BJ (cell line): Measurements from ENCODE around the gene LOXL3. TPM values are rescaled to one million over a fixed set of nuclear protein-coding genes. Genes with fewer than 3 reads are reported as not detected.

Experiments used
- CTCF ChIA-PET: fragments of 350-600 bp; formaldehyde crosslinking; extraction: SDS; loops from one replicate; lab custom pipeline; 2021; ENCODE audit warnings: antibody characterized with exemption, inconsistent platforms; lab: Yijun Ruan, JAX
- POLR2A ChIA-PET: fragments of 300-600 bp; sonication (Branson Sonifier 250); formaldehyde crosslinking; extraction: SDS; loops from one replicate; lab custom pipeline; 2021; ENCODE audit warnings: antibody characterized with exemption; lab: Charles Lee
- DNase-seq: peaks from one replicate; pipeline ENCODE4 v3.0.0-alpha.2; 2011; ENCODE audit warnings: low read depth
- H3K27me3 ChIP-seq: 2 replicates; pipeline ENCODE4 v1.6.0; 2011; ENCODE audit warnings: low read length; ENCODE audit not compliant: control insufficient read depth, insufficient read depth
- H3K36me3 ChIP-seq: 2 replicates; pipeline ENCODE4 v1.5.1; 2011; ENCODE audit warnings: low read length; ENCODE audit not compliant: control insufficient read depth, insufficient read depth
- H3K4me3 ChIP-seq: 2 replicates; pipeline ENCODE4 v1.5.1; 2011; ENCODE audit warnings: low read depth, mild to moderate bottlenecking, control low read depth, low read length
- polyA plus RNA-seq: library from polyadenylated mRNA; depleted of rRNA; stranded (reverse); fragments of >200 nt; gene quantifications from 2 replicates; pipeline ENCODE4 v1.2.3, GENCODE V29; 2011
- TF ChIP-seq, protein P1 (sequence below): IDR thresholded peaks from 2 replicates; pipeline ENCODE4 v1.5.1; 2011; ENCODE audit warnings: low read depth, mild to moderate bottlenecking, control low read depth, inconsistent platforms, low read length, moderate library complexity; ENCODE audit not compliant: insufficient read depth

Gene LOXL3
- polyA plus RNA-seq, 1 experiment = 130 TPM

DNA sequence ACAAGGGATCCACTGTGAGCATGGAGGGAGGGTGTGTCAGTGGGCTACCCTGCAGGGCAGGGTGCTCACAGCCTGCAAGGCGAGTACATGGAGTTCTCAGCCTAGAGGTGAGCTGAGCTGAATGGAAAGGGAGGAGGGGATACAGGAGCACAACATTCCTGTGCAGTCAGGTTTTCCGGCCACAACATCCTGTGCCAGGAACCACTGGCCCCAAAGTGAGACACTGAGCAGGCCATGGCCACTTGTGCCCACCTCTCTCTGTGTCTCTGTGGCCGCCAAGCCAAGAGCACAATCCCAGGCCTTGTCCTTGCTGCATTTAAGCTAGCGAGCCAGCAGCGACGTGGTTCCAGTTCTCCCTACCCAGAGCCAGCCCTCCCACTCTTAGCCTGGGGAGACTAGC is 6.8 kb upstream of the LOXL3 start:
- ChIA-PET CTCF (no interaction called here), POLR2A (no interaction called here)
- DNase-seq = no peak
- no peaks in the 10 kb centered on the region for H3K27me3 ChIP-seq
- TF ChIP-seq, protein P1, sequence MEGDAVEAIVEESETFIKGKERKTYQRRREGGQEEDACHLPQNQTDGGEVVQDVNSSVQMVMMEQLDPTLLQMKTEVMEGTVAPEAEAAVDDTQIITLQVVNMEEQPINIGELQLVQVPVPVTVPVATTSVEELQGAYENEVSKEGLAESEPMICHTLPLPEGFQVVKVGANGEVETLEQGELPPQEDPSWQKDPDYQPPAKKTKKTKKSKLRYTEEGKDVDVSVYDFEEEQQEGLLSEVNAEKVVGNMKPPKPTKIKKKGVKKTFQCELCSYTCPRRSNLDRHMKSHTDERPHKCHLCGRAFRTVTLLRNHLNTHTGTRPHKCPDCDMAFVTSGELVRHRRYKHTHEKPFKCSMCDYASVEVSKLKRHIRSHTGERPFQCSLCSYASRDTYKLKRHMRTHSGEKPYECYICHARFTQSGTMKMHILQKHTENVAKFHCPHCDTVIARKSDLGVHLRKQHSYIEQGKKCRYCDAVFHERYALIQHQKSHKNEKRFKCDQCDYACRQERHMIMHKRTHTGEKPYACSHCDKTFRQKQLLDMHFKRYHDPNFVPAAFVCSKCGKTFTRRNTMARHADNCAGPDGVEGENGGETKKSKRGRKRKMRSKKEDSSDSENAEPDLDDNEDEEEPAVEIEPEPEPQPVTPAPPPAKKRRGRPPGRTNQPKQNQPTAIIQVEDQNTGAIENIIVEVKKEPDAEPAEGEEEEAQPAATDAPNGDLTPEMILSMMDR = no peak
- no peak overlapping the region for H3K4me3 ChIP-seq
- peaks cover 4% of the 10 kb centered on the region for H3K36me3 ChIP-seq

DNA sequence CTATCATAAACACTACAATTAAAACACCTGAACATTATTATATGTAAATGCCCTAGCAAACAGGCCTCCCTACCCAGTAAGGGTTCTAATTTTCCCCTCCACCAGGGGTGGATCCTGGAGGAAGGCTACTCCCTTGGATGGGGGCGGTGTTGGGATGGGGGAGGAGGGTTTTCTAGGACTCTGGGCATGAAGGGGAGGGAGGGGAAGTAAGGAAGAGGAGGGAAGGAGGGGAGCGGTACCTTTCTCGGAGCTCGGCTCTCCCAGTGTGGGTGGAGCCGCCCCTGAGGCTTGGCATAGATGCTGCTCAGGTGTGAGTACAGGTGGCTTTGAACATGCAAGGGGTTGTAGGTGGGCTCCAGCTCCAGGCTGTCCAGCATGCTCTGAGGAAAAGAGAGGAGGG is 6.2 kb upstream of the LOXL3 start:
- TF ChIP-seq, protein P1 = no peak
- ChIA-PET POLR2A (no interaction called here), CTCF (interaction anchor here (0.6 kb wide), 1 partner anchor 15 kb away, joined by 3 read pairs; no protein-coding TSS in a partner anchor)
- DNase-seq = no peak
- no peak overlapping the region for H3K4me3 ChIP-seq
- no peaks in the 10 kb centered on the region for H3K27me3 ChIP-seq
- H3K36me3 ChIP-seq = peaks cover 4% of the 10 kb centered on the region

DNA sequence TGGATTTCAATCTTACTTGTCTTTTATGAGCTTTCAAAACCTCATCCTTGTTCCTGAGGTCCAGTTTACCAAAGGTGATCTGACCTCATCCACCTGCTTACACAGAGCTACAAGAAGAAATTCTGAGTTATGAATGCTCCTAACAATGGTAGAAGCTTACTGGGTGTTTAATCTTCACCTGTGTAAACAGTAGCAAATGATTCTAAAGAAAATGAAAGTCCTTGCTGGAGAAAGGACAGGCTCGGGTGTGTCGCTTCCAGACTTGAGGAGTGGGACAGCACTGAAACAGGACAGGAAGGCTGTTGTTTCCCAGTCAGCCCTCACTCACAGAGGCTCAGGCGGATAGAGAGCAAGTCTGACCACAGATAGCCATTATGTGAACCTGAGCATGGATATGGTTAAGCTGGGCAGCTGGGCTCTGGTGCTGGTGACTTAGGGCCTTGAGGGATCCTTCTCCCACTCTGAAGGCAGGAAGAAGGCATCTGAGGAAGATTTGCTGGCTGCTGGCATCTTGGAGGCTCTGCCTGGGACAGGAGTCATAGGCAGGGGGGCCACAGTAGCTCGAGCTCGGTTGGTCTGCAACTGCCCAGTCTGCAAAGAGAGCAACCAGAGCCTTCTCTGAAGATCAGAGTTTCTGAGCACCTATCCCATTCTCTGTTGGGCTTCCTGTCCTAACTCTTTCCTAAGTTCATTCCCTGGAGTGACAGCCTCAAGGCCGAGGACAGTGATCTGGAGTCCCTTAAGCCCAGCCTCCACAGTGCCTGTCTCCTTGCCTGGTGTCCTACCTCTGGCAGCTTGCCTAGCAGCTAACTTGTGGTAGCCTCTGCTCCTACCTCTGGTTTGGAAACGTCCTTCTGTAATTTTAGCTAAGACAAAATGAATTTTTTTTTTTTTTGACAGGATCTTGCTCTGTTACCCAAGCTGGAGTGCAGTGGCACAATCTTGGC is 4.8 kb upstream of the LOXL3 start:
- peaks cover 4% of the 10 kb centered on the region for H3K36me3 ChIP-seq
- TF ChIP-seq, protein P1 = no peak
- CTCF ChIA-PET = interaction anchor here (1.3 kb wide), 1 partner anchor 8 kb away, joined by 3 read pairs; no protein-coding TSS in a partner anchor
- H3K4me3 ChIP-seq = no peak overlapping the region
- DNase-seq = no peak
- POLR2A ChIA-PET = no interaction called here
- no peaks in the 10 kb centered on the region for H3K27me3 ChIP-seq

DNA sequence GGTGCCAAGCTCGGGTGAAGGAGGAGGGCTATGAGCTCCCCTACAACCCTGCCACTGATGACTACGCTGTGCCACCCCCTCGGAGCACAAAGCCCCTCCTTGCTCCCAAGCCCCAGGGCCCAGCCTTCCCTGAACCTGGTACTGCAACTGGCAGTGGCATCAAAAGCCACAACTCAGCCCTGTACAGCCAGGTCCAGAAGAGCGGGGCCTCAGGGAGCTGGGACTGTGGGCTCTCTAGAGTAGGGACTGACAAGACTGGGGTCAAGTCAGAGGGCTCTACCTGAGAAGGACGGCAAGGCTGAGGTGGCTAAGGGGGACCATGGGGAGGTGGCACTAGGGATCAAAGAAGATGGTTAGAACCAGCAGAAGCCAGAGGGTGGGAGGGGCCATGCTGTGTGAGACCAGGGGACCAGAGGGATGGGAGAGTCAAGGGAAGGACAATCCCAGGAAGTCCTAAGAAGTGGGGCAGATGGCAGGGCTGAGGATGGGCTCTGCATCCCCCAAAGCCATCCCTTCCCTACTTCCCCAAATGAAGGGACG is 3.2 kb upstream of the LOXL3 start:
- H3K4me3 ChIP-seq = no peak overlapping the region
- H3K27me3 ChIP-seq = no peaks in the 10 kb centered on the region
- POLR2A ChIA-PET = no interaction called here
- TF ChIP-seq, protein P1 = no peak
- no peak for DNase-seq
- peaks cover 4% of the 10 kb centered on the region for H3K36me3 ChIP-seq
- CTCF ChIA-PET = interaction anchor here (1.3 to 1.7 kb wide), 2 partner anchors 9 to 17 kb away, joined by 3 to 4 read pairs; no protein-coding TSS in a partner anchor

DNA sequence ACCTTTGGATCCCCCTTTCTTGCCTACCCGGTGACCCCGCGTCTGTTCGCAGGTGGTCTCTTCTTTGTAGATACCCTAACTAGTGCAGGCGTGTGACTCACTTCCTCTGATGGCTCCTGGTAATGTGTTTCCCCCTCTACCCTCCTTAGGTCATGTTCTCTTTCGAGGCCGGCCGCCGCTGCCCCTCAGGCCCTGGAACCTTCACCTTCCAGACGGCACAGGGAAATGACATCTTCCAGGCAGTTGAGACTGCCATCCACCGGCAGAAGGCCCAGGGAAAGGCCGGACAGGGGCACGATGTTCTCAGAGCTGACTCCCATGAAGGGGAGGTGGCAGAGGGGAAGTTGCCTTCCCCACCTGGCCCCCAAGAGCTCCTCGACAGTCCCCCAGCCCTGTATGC is 2.4 kb upstream of the LOXL3 start:
- POLR2A ChIA-PET = no interaction called here
- TF ChIP-seq, protein P1 = no peak
- CTCF ChIA-PET = interaction anchor here (0.5 to 1.7 kb wide), 2 partner anchors 9 to 18 kb away, joined by 3 to 4 read pairs; no protein-coding TSS in a partner anchor

More for the DNA sequence above, 2.4 kb upstream of the LOXL3 start:
- no peak overlapping the region for H3K4me3 ChIP-seq
- DNase-seq = no peak
- H3K36me3 ChIP-seq = peaks cover 4% of the 10 kb centered on the region
- H3K27me3 ChIP-seq = no peaks in the 10 kb centered on the region
